Measurements from ENCODE around the gene CHMP4B.
A peak's percentile ranks its signal among the peaks of the same experiment; 100 is the strongest.

CHMP4B gene

DNA sequence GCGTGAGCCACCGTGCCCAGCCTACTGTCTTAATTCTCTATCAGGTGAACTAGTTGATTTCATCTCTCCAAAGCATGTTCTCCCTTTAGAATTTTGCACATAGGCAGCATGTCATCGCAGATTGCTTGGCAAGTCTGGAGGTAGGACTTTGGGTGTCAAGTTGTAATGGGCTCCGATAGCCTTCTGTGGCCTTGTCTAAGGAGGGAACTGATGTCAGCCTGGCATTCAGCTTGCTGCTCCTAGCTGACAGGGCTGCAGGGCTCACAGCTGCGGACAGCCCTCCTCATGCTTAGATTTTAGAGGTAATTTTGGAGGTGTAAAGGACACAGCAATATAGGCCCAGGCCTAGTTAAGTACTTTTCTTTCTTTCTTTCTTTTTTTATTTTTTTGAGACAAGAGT lies 11.3 kb downstream of the CHMP4B start:
- DNase-seq: no peak

DNA sequence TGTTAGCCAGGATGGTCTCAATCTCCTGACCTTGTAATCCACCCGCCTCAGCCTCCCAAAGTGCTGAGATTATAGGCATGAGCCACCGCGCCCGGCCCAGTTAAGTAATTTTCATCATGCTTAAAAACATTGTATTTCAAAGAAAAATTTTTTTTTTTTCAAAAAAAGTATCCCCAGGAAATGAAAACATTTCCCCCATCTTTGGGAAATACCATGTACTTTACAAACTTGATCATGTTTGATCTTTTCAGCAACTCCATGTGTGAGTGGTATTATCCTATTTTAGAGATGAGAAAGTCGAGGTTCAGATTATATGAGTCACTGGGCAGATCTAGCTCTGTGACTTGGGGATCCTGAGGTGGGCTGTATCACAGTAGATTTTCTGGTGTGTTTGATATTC lies 11.8 kb downstream of the CHMP4B start:
- DNase-seq: no peak

GRCh38 chr20:33824852-33825251 lies 13.7 kb downstream of the CHMP4B start:
- no peak for DNase-seq

DNA sequence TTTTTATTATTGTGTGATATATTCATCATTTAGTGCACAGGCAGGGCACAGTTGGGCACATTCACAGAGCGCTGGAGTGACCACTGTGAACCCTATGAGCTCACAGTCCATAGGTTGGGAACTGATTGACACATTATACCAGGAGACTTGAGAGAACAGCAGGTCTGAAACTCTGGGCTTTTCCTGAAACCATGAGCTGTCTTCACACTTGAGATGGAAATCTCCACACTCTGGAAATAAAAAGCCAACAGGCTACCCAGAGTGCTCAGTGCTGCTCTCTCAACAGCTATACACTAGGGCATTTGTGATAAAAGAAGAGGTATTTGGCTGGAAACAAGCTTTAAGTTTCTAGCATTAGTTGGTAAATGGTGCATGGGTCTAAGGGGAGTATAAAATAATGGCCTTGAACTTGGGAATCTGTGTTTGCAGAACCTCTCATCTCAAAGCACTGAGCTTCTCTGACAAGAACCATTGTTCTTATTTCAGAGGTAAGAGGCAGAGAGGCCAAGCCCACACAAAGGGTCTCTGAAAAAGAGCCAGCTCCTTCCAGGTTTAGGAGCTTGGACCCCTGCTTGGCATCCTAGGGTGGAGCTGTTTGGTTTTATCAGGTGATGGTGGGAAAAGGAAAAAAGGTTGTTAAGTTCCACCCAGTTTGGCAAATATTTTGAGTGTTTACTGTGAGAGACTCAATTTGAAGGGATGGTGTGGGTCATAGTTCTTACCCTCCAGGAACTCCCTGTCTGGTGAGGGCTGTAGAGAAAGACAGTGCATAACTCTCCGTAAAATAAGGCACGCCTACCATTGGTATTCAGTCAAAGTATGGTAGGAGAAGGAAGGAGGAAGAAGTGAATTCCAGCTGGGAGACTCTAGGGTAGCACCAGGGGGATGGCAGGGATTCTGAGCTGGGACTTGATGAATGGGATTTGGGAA lies 14.5 kb downstream of the CHMP4B start:
- DNase-seq: no peak

DNA sequence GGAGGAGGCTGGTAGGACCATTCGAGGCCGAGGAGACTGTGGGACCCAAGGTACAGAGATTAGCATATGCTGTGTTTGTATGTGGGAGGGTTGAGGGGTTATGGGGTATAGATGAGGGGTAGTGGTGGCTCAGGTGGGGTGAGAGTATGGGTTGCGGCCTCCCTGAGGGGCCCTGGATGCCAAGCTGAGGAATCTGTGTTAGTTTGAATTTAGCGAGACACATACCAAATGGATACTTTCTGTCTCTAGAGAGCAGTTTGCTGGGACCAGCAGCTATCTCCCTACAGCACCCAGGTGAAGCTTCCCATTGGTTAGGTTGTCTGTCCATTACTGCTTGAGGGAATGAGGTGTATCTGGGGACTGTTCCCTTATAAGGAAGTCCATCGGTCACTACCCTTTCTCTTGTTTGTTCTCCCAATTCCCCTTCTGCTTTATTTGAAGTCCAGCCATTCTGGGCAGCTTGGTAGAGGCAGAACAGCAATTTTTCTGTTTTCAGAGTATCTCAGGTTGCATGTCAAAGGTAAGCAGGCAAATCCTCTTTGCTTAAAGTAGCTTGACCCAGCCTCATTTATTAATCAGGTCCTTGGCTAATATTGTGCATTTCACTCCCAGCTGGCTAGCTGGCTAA lies 15.2 kb downstream of the CHMP4B start:
- peak in 1 of 3 experiments; percentile 30 for DNase-seq

DNA sequence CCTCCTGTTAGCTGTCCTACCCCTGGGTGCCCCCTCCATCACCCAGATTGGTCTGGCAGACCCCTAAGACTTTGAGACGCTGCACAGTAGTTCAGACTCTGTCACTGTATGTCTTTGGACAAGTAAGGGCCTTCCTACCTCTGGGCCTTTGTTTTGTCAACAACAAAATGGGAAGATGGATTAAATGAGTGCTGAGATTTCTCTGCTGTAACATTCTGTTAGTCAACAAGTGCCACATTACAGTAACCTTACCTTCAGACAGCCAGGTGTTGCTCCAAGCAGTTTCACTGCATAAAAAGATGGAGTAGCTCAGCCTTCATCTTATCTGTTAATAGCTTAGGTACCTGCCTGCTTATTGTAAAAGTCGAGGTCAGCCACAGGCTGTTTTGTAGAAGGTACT lies 16.0 kb downstream of the CHMP4B start:
- DNase-seq: peak in 1 of 3 experiments; percentile 19

GRCh38 chr20:33827634-33828325 lies 16.6 kb downstream of the CHMP4B start:
- peak in 1 of 3 experiments; percentile 47 for DNase-seq

- DNase-seq: no peak
Measured at GRCh38 chr20:33828326-33828844, 17.2 kb downstream of the CHMP4B start.

- peak in 1 of 3 experiments; percentile 15 for DNase-seq
Measured at GRCh38 chr20:33828967-33829560, 17.9 kb downstream of the CHMP4B start.

DNA sequence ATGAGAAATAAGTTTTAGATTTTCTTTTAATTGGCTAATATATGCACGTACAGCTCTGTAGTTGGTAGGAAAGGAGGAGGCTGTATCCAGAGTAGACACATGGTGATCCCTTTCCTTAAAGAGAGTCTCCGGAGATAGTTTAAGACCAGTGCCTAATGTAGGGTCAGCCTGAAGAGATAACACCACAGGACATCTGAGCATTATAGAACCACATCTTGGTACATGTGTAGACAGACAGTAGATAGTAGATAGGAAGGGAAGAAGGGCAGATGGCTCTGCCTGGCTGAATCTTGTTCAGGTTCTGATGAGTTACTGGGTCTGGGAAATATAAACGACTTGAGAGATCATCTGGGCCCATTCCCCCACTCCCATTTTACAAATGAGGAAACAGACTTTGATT lies 18.5 kb downstream of the CHMP4B start:
- no peak for DNase-seq

DNA sequence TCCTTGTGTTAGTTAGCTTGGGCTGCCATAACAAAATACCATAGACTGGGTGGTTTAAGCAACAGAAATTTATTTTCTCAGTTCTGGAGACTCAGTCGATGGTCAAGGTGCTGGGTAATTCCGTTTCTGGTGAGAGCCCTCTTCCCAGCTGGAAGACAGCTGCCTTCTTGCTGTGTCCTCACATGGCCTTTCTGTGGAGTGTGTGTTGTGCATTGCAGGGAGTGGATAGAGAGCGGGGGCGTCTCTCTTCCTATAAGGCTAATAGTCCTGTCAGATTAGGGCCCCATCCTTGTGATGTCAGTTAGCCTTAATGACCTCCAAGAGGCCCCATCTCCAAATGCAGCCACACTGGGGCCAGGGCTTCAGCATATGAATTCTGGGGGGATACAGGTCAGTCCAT lies 19.2 kb downstream of the CHMP4B start:
- DNase-seq: peak in 1 of 3 experiments; percentile 44

GRCh38 chr20:33832103-33832804 lies 21.1 kb downstream of the CHMP4B start:
- DNase-seq: peak in 1 of 3 experiments; percentile 31

DNA sequence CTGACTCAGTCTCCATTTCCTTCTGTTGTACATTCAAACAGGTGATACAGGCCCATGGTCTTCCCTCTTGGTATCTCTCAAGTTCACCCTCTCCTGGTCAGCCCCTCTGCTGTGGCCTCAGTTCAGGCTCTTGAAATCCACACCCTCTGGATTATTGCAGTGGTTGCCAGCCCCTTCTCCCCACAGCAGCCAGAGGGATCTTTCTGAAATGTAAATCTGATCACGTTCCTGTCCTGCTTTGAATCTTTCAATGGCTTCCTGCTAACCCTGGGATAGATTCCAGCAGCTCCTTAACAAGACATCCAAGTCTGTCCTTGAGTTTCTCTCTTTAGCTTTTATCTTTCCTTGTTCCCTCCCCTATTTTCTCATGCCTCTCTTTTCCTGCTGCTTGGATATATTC lies 22.2 kb downstream of the CHMP4B start:
- no peak for DNase-seq

GRCh38 chr20:33835615-33836172 lies 24.5 kb downstream of the CHMP4B start:
- no peak for DNase-seq

DNA sequence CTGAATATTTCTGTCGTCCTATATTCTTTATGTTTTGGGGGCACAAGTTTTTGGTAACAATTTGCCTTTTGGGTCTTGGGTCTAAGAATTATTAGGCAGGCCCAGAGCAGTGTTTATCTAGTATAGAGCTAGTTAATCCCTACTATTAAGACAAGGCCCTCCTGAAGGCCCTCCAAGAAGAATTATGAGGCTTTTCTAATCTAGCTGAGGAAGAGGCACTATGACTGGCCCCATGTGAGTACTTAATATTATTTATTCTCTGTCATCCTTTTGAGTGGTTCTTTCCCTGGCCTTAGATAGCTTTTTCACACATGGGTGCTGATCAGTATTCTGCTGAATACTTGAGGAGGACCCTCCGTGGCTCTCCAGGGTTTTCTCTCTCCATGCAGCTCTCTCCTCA lies 25.1 kb downstream of the CHMP4B start:
- DNase-seq: no peak

DNA sequence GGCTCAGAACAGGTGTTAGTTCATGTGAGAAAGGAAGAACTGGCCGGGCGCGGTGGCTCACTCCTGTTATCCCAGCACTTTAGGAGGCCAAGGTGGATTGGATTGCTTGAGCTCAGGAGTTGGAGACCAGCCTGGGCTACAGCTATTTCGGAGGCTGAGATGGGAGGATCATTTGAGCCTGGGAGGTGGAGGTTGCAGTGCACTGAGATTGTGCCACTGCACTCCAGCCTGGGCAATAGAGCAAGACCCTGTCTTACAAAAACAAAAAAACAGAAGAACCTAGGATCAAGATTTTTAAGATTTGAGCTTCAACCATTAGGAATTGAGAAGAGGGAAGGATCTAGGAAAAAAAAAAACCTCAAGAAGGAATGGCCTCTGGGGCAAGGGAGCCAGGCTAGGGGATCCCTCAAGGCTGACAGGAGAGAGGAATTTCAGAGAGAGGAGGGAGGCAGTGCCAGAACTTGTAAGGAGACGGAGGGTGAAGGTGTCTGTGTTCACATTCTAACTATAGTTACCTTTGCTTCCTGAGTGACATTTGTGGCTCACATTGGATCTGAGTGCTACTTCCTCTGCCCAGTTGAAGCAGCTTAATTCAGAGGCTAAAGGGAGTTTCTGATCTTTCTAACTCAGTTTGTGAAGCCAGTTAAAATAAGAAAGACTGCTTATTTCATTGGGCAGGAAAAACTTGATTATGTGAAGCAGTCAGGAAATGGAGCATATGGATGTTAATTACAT lies 26.1 kb downstream of the CHMP4B start:
- no peak for DNase-seq

GRCh38 chr20:33838035-33838864 lies 27.1 kb downstream of the CHMP4B start:
- no peak for DNase-seq

DNA sequence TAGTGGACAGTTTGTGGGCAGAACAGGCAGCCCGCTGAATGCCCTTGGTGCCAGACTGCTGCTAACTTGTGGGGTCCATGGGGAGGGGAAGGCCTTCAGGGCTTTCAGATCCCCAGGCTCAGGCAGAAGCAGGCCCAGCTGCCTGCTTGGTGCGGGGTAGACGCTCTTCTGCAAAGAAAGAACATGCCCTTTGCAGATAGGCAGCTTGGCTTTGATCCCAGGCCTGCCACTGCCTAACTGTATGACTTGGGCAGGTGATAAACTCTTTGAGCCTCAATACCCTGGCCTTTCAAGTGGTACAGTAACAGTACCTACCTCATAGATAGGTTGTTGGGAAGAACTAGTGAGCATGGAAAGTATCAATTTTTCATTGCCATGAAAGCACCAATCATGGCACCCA lies 28.4 kb downstream of the CHMP4B start:
- peak in 1 of 3 experiments; percentile 29 for DNase-seq

GRCh38 chr20:33840160-33840559 lies 29.0 kb downstream of the CHMP4B start:
- peak; percentile 16 to 52 (median 20) for DNase-seq

DNA sequence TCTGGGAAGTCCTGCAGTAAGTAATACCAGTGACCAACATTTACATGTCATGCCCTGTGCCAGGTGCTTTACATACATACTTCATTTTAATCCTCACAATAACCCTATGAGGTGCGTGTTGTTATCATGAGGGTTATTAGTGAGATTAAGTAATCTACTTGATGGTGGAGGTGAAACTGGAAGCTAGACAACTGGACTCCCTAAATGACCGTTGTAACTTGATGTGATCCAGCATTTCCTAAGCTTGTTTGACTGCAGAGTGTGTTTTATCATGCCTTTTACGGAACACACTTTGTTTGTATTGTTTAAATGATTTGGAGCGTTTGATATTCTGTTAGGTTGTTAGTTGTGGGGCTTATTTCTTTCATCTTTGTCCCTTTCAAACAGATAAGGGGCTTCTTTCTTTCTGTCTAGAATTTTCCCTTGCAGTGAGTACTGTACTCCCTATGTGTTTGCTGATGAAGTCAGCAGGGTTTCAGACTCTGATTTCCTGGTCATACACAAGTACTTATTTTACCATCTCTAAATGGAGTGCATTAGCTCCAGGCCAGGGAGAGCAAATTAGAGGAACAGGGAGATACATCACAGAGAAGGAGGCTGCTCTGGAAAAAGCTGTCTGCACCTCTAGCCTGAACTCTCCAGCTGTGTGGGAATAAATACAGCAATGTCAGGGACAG lies 29.7 kb downstream of the CHMP4B start:
- DNase-seq: peak in 2 of 3 experiments; percentile 24 to 68
